PFSK-1 (cell line): ENCODE results near the gene ARF3.

Source experiments
- SIN3A ChIP-seq: IDR thresholded peaks from 2 replicates; pipeline ENCODE4 v1.6.1; 2012; ENCODE audit warnings: mild to moderate bottlenecking, low read length, moderate library complexity, borderline replicate concordance; ENCODE audit not compliant: insufficient read depth
- TF ChIP-seq, protein P1 (sequence below), 2 experiments: IDR thresholded peaks; 2 replicates each; pipeline versions ENCODE4 v1.6.1 to v1.8.0; 2011 to 2012; ENCODE audit warnings: low read depth in 2 of 2, low read length in 2 of 2, control low read depth in 1 of 2, inconsistent platforms in 1 of 2, mild to moderate bottlenecking in 1 of 2, moderate library complexity in 1 of 2; ENCODE audit not compliant: insufficient read depth in 1 of 2

DNA sequence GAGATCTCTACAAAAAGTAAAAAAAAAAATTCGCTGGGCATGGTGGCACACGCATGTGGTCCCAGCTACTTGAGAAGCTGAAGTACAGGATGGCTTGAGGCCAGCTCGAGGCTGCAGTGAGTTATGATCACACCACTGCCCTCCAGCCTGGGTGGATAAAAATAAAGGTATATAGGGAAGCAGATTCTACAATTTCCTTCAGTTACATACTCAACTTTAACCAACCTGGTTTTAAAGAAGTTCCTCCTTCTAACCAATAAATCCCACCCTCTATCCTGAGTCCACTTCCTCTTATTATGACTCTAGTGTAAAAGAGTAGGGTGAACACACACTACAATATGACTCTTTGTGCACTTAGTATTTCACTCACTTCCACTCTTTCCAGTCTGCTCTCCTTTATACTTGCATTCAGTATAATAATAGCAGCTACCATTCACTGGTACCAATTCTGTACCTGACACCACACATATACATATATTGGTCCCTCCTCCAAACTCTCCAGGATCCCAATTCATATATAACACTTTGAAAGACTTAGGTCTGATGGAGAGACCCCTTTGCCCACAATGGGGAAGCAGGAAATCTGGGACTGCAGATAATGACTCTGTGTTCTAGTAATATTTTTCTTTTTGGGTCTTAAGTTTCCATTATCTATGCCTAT, 2.3 kb downstream of the ARF3 start:
- TF ChIP-seq, protein P1, sequence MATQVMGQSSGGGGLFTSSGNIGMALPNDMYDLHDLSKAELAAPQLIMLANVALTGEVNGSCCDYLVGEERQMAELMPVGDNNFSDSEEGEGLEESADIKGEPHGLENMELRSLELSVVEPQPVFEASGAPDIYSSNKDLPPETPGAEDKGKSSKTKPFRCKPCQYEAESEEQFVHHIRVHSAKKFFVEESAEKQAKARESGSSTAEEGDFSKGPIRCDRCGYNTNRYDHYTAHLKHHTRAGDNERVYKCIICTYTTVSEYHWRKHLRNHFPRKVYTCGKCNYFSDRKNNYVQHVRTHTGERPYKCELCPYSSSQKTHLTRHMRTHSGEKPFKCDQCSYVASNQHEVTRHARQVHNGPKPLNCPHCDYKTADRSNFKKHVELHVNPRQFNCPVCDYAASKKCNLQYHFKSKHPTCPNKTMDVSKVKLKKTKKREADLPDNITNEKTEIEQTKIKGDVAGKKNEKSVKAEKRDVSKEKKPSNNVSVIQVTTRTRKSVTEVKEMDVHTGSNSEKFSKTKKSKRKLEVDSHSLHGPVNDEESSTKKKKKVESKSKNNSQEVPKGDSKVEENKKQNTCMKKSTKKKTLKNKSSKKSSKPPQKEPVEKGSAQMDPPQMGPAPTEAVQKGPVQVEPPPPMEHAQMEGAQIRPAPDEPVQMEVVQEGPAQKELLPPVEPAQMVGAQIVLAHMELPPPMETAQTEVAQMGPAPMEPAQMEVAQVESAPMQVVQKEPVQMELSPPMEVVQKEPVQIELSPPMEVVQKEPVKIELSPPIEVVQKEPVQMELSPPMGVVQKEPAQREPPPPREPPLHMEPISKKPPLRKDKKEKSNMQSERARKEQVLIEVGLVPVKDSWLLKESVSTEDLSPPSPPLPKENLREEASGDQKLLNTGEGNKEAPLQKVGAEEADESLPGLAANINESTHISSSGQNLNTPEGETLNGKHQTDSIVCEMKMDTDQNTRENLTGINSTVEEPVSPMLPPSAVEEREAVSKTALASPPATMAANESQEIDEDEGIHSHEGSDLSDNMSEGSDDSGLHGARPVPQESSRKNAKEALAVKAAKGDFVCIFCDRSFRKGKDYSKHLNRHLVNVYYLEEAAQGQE (IDR thresholded peaks at IDR 0.05; ENCODE audit: insufficient read depth in 1 of 2, low read depth in 2 of 2, low read length in 2 of 2), result no peak
- TF ChIP-seq SIN3A, result no peak
